Peyer's patch (tissue), 4 donors: ENCODE measurements around the gene ARHGAP22.

Source experiments
- CTCF ChIP-seq, 6 experiments: fragments of 450-650 bp in 4 of 6; fragments of 200-600 bp in 2 of 6; sonication (generic) in 1 of 6; IDR thresholded peaks; one replicate each; pipeline ENCODE4 v1.5.1; 2017 to 2019; ENCODE audit warnings: antibody characterized with exemption in 6 of 6, mild to moderate bottlenecking in 3 of 6, moderate library complexity in 1 of 6
- POLR2A ChIP-seq, 2 donors: fragments of 450-650 bp; IDR thresholded peaks; one replicate each; pipeline ENCODE4 v1.5.1; 2017; ENCODE audit warnings: antibody characterized with exemption in 2 of 2, mild to moderate bottlenecking in 2 of 2, moderate library complexity in 2 of 2

GRCh38 chr10:48512861-48513260 lies 92.0 kb downstream of the ARHGAP22 start:
- no peak for TF ChIP-seq CTCF (IDR thresholded peaks at IDR 0.05)
- TF ChIP-seq POLR2A (IDR thresholded peaks at IDR 0.05): no peak
